SU-DHL-6 (cell line): ENCODE measurements around the gene STOML3.

Source experiments
- CTCF ChIP-seq: fragments of 200-600 bp; sonication (generic); IDR thresholded peaks from one replicate; pipeline ENCODE4 v1.5.1; 2017; ENCODE audit warnings: antibody characterized with exemption, mild to moderate bottlenecking, low read length, moderate library complexity; ENCODE audit not compliant: insufficient read depth, poor library complexity, severe bottlenecking
- EZH2phosphoT487 ChIP-seq: fragments of 200-600 bp; sonication (generic), shearing (Covaris generic); conservative IDR thresholded peaks from 2 replicates; pipeline ENCODE4 v1.6.1; 2018; ENCODE audit warnings: mild to moderate bottlenecking, antibody characterized with exemption, low read length, moderate library complexity, mixed read lengths

- TF ChIP-seq CTCF (no peak), EZH2phosphoT487 (no peak)
These were observed 22.0 kb upstream of the STOML3 start for GRCh38 chr13:39012608-39013007.
